RWPE2 (cell line): ENCODE data around the gene PLEKHN1.
"Not testable (repeated sequence)": the region's sequence is repeated elsewhere in the genome, so short reads cannot be mapped to it uniquely, and the experiment has no call there.

Experiments used
- ATAC-seq: fragments of 200-7000 bp; cut with Tn5 transposase; 3 replicates; pipeline ENCODE4 v1.9.1; 2021; ENCODE audit warnings: low read depth
- DNase-seq: peaks from one replicate; pipeline ENCODE4 v3.0.0-alpha.2; 2020; ENCODE audit warnings: low spot score
- H3K27ac ChIP-seq: fragments of 450-650 bp; 2 replicates; pipeline ENCODE4 v1.5.1; 2017; ENCODE audit warnings: mild to moderate bottlenecking; ENCODE audit not compliant: poor library complexity, severe bottlenecking
- H3K27me3 ChIP-seq: fragments of 250-450 bp; sonication (Bioruptor Pico); 2 replicates; pipeline ENCODE4 v1.5.1; 2021; ENCODE audit warnings: mild to moderate bottlenecking, moderate library complexity; ENCODE audit not compliant: insufficient read depth, poor library complexity, severe bottlenecking
- H3K36me3 ChIP-seq: fragments of 250-450 bp; sonication (Bioruptor Pico); 2 replicates; pipeline ENCODE4 v1.5.1; 2020; ENCODE audit warnings: low read depth, mild to moderate bottlenecking, moderate library complexity
- H3K4me1 ChIP-seq: fragments of 250-450 bp; sonication (Bioruptor Pico); 2 replicates; pipeline ENCODE4 v1.5.1; 2021; ENCODE audit warnings: mild to moderate bottlenecking, moderate library complexity; ENCODE audit not compliant: insufficient read depth, poor library complexity, severe bottlenecking
- H3K4me3 ChIP-seq: fragments of 250-450 bp; sonication (Bioruptor Pico); 2 replicates; pipeline ENCODE4 v1.5.1; 2021; ENCODE audit warnings: mild to moderate bottlenecking, moderate library complexity; ENCODE audit not compliant: severe bottlenecking
- H3K9me3 ChIP-seq: fragments of 250-450 bp; sonication (Bioruptor Pico); 2 replicates; pipeline ENCODE4 v1.5.1; 2021; ENCODE audit warnings: mild to moderate bottlenecking, moderate library complexity; ENCODE audit not compliant: severe bottlenecking
- TF ChIP-seq, protein P1 (sequence below): fragments of 450-650 bp; IDR thresholded peaks from one replicate; pipeline ENCODE4 v1.5.1; 2017; ENCODE audit warnings: mild to moderate bottlenecking, moderate library complexity; ENCODE audit not compliant: poor library complexity, severe bottlenecking

The PLEKHN1 gene

DNA sequence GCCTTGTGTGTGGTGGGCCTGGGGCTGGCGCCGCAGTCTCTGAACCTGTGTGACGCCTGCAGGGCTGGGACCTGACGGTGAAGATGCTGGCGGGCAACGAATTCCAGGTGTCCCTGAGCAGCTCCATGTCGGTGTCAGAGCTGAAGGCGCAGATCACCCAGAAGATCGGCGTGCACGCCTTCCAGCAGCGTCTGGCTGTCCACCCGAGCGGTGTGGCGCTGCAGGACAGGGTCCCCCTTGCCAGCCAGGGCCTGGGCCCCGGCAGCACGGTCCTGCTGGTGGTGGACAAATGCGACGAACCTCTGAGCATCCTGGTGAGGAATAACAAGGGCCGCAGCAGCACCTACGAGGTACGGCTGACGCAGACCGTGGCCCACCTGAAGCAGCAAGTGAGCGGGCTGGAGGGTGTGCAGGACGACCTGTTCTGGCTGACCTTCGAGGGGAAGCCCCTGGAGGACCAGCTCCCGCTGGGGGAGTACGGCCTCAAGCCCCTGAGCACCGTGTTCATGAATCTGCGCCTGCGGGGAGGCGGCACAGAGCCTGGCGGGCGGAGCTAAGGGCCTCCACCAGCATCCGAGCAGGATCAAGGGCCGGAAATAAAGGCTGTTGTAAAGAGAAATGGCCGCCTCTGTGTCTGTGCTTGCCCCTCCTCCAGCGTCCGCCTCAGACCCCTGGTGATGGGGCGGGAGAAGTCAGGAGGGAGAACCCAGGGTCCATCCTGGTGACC, 47.8 kb downstream of the PLEKHN1 start:
- no peaks in the 10 kb centered on the region for H3K9me3 ChIP-seq
- no peak for DNase-seq
- no peaks in the 10 kb centered on the region for H3K36me3 ChIP-seq
- peaks cover 6% of the 10 kb centered on the region for H3K4me1 ChIP-seq
- TF ChIP-seq, protein P1, sequence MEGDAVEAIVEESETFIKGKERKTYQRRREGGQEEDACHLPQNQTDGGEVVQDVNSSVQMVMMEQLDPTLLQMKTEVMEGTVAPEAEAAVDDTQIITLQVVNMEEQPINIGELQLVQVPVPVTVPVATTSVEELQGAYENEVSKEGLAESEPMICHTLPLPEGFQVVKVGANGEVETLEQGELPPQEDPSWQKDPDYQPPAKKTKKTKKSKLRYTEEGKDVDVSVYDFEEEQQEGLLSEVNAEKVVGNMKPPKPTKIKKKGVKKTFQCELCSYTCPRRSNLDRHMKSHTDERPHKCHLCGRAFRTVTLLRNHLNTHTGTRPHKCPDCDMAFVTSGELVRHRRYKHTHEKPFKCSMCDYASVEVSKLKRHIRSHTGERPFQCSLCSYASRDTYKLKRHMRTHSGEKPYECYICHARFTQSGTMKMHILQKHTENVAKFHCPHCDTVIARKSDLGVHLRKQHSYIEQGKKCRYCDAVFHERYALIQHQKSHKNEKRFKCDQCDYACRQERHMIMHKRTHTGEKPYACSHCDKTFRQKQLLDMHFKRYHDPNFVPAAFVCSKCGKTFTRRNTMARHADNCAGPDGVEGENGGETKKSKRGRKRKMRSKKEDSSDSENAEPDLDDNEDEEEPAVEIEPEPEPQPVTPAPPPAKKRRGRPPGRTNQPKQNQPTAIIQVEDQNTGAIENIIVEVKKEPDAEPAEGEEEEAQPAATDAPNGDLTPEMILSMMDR, result no peak
- H3K27me3 ChIP-seq, result no peaks in the 10 kb centered on the region
- peak overlapping the region; percentile 40 for H3K4me3 ChIP-seq
- ATAC-seq, result no peak; the same call in 2 of the 3 replicates
- H3K27ac ChIP-seq, result peak overlapping the region; percentile 60

DNA sequence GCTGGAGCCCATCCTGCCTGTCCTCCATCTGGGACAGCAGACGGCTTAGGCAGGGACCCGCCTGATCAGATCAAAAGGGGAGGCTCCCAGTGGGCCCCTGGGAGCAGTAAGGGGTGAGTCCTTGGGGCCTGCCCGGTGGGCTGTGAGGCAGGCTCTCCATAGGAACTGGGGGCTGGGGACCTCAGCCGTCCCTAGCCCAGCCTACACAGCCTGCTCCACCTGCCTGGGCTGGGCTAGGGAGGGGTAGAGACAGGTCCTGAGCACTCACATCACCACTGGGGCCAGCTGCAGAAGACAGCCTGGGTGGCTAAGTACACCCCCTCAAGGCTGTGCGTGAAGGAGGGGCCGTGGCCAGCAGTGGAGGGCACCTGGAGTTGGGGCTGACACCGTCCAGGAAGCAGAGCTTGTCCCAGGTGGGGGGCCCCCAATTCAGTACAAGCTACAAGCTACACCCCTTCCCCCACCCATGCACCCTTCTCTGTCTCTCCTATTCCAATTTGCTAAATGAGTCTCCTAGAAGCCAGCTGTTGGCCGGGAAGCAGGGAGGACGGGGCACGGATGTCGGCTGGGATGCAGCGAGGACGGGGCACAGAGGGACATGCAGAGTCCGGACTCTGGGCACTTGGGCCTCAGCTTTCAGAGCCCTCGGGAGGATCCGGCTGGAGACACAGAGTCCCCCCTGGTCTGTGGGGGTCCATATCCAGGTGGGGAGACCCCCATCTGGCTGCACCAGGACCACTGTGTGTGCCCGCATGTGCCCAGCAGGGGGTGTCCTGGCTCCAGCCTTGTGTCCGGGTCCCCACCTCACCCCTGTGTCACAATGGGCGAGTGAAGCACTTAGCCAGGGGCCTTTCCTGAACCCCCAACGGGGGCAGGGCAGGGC, 48.8 kb downstream of the PLEKHN1 start:
- Histone ChIP-seq H3K4me1 (peaks cover 6% of the 10 kb centered on the region), H3K9me3 (no peaks in the 10 kb centered on the region), H3K36me3 (no peaks in the 10 kb centered on the region), H3K4me3 (no peak overlapping the region), H3K27ac (no peak overlapping the region), H3K27me3 (no peaks in the 10 kb centered on the region)
- TF ChIP-seq, protein P1, result peak; percentile 39
- DNase-seq, result no peak
- ATAC-seq, result 0 out of 3 replicates have a peak, but pooled peaks have one; percentile 13

DNA sequence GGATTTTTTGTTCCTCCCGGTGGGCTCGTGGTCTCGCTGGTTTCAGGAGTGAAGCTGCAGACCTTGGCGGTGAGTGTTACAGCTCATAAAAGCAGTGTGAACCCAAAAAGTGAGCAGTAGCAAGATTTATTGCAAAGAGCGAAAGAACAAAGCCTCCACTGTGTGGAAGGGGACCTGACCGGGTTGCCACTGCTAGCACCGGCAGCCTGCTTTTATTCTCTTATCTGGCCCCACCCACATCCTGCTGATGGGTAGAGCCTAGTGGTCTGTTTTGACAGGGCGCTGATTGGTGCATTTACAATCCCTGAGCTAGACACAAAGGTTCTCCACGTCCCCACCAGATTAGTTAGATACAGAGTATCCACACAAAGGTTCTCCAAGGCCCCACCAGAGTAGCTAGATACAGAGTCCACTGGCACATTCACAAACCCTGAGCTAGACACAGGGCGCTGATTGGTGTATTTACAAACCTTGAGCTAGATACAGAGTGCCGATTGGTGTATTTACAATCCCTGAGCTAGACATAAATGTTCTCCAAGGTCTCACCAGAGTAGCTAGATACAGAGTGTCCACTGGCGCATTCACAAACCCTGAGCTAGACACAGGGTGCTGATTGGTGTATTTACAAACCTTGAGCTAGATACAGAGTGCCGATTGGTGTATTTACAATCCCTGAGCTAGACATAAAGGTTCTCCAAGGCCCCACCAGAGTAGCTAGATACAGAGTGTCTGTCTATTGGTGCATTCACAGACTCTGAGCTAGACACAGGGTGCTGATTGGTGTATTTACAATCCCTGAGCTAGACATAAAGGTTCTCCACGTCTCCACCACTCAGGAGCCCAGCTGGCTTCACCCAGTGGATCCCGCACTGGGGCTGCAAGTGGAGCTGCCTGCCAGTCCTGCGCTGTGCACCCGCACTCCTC, 51.4 kb downstream of the PLEKHN1 start:
- ATAC-seq, H3K4me1 ChIP-seq: not testable (repeated sequence)

DNA sequence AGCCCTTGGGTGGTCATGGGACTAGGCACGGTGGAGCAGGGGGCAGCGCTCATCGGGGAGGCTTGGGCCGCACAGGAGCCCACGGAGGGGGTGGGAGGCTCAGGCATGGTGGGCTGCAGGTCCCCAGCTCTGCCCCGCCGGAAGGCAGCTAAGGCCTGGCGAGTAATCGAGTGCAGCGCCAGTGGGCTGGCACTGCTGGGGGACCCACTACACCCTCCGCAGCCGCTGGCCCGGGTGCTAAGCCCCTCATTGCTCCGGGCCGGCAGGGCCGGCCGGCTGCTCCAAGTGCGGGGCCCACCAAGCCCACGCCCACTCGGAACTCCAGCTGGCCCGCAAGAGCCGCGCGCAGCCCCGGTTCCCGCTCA, 52.0 kb downstream of the PLEKHN1 start:
- DNase-seq, H3K27ac ChIP-seq, ATAC-seq, H3K4me3 ChIP-seq, H3K9me3 ChIP-seq, H3K27me3 ChIP-seq: not testable (repeated sequence)
- H3K4me1 ChIP-seq, result peaks cover 10% of the 10 kb centered on the region
- peaks cover 14% of the 10 kb centered on the region for H3K36me3 ChIP-seq

More for the DNA sequence above, 51.4 kb downstream of the PLEKHN1 start:
- H3K27ac ChIP-seq, H3K9me3 ChIP-seq, DNase-seq, H3K27me3 ChIP-seq, H3K4me3 ChIP-seq, H3K36me3 ChIP-seq: not testable (repeated sequence)

DNA sequence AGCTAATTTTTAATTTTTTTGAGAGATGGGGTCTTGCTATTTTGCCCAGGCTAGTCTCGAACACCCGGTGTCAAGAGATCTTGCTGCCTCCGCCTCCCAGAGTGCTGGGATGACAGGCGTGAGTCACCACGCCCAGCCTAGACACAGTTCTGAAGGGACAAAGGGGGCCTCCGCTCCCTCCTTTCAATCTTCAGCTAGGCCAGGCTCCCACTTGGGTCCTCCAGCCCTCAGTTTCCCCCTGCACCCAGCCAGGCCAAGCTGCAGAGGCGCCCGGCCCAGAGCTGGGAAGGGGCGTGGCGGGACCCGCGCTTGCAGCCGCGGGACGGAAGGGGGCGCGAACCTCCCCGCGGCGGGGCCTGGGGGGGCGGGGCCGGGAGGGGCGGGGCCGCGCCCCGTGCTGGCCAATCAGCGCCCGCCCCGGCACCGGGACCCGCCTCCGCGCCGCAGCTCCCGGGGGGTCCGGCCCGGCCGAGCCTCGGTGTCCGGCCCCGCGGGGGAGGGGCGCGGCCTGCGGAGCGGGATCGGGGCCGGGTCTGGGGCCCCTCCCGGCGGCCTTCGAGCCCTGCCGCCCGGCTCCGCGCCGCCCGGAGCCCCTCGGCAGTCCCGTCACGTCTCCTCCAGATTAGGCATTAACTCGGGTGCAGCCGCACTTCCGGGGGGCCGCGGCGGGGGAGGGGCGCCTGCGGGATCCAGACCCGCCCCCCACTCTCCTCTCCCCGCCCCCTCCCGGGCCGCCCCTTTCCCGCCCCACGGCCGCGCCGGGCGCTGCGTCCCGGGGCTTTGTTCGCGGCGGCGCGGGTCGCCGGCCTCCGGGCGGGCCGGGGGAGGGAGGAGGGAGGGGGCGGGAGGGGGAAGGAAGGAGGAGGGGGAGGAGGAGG, 53.1 kb downstream of the PLEKHN1 start:
- Histone ChIP-seq H3K27ac (peak overlapping the region; percentile 96), H3K4me3 (peak overlapping the region; percentile 47), H3K27me3 (no peaks in the 10 kb centered on the region), H3K4me1 (peaks cover 21% of the 10 kb centered on the region), H3K36me3 (peaks cover 25% of the 10 kb centered on the region), H3K9me3 (no peaks in the 10 kb centered on the region)
- DNase-seq (no peak), ATAC-seq (peak; percentile 35)
- TF ChIP-seq, protein P1, result peak; percentile 80
